Tibial artery (tissue), 4 donors: ENCODE results near the gene MOB3A.

ENCODE experiments used
- DNase-seq, 2 donors: peaks; one replicate each; pipeline ENCODE4 v3.0.0-alpha.2; 2019
- H3K27ac ChIP-seq, 2 donors: fragments of 200-600 bp; sonication (generic) in 1 of 2; 1 replicate in 1 of 2; 2 replicates in 1 of 2; pipeline ENCODE4 v1.5.1; 2018 to 2019; ENCODE audit warnings: mild to moderate bottlenecking in 1 of 2
- H3K27me3 ChIP-seq, 2 donors: fragments of 200-600 bp; sonication (generic) in 1 of 2; one replicate each; pipeline versions ENCODE4 v1.5.1 to v1.6.0; 2016 to 2019
- H3K36me3 ChIP-seq, 3 donors: fragments of 200-600 bp; sonication (generic) in 2 of 3; one replicate each; pipeline ENCODE4 v1.5.1; 2016 to 2019; ENCODE audit warnings: mild to moderate bottlenecking in 2 of 3
- H3K4me1 ChIP-seq, 4 donors: fragments of 200-600 bp; sonication (generic) in 2 of 4; 1 replicate in 3 of 4; 2 replicates in 1 of 4; pipeline ENCODE4 v1.5.1; 2016 to 2019
- H3K4me3 ChIP-seq, 2 donors: fragments of 200-600 bp; sonication (generic) in 1 of 2; 1 replicate in 1 of 2; 2 replicates in 1 of 2; pipeline ENCODE4 v1.5.1; 2018 to 2019; ENCODE audit warnings: mild to moderate bottlenecking in 2 of 2
- H3K9me3 ChIP-seq, 3 donors: fragments of 200-600 bp; sonication (generic) in 1 of 3; one replicate each; pipeline ENCODE4 v1.5.1; 2016 to 2019
- intact Hi-C: fragments of 100-400 bp; cut with DNase I; formaldehyde crosslinking; loops from one replicate; pipeline ENCODE4 v1.15.0; 2023; ENCODE audit warnings: low total_unique reads
- TF ChIP-seq, protein P1 (sequence below), 2 experiments: fragments of 200-600 bp in 1 of 2; fragments of 450-650 bp in 1 of 2; IDR thresholded peaks; one replicate each; pipeline ENCODE4 v1.5.1; 2017 to 2019; ENCODE audit warnings: antibody characterized with exemption in 2 of 2, mild to moderate bottlenecking in 1 of 2, moderate library complexity in 1 of 2

The MOB3A gene

DNA sequence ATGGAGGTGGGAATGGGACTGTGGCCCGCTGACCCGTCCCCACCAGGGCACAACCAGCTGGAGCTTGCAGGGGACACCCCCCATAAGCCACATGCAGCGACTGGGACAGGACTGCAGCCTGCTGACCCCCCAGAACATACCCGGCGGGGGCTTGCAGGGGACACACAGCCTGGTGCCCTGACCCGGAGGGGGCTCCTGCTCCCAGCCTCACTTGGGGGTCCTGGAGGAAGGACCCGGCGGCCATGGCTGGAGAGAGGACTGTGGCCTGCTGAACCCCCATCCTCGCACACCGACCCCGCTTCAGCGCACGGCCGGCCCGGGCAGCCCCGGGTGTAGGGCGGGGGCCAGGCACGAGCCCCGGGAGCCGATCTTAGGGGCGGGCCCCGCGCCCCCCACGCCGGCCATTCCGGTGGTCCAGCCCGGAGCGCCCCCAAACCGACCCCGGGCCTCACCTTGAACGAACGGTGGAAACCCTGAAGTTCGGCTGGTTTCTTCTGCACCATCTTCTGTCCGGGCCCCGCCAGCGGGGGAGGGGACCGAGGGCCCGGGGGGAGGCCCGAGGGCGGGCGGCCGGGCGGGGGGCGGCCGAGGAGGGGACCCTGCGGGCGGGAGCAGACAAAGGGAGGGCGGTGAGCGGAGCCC, 45.7 kb downstream of the MOB3A start:
- Histone ChIP-seq H3K27me3 (no peaks in the 10 kb centered on the region), H3K36me3 (peaks cover 10 to 29% (median 25%) of the 10 kb centered on the region in 3 donors), H3K4me1 (peaks cover 10 to 58% (median 50%) of the 10 kb centered on the region in 4 donors), H3K27ac (peak overlapping the region; percentile 97 to 100), H3K4me3 (peak overlapping the region; percentile 100), H3K9me3 (no peaks in the 10 kb centered on the region)
- TF ChIP-seq, protein P1, sequence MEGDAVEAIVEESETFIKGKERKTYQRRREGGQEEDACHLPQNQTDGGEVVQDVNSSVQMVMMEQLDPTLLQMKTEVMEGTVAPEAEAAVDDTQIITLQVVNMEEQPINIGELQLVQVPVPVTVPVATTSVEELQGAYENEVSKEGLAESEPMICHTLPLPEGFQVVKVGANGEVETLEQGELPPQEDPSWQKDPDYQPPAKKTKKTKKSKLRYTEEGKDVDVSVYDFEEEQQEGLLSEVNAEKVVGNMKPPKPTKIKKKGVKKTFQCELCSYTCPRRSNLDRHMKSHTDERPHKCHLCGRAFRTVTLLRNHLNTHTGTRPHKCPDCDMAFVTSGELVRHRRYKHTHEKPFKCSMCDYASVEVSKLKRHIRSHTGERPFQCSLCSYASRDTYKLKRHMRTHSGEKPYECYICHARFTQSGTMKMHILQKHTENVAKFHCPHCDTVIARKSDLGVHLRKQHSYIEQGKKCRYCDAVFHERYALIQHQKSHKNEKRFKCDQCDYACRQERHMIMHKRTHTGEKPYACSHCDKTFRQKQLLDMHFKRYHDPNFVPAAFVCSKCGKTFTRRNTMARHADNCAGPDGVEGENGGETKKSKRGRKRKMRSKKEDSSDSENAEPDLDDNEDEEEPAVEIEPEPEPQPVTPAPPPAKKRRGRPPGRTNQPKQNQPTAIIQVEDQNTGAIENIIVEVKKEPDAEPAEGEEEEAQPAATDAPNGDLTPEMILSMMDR (IDR thresholded peaks at IDR 0.05) = no peak
- intact Hi-C loops = no loop called here
- no peak for DNase-seq

DNA sequence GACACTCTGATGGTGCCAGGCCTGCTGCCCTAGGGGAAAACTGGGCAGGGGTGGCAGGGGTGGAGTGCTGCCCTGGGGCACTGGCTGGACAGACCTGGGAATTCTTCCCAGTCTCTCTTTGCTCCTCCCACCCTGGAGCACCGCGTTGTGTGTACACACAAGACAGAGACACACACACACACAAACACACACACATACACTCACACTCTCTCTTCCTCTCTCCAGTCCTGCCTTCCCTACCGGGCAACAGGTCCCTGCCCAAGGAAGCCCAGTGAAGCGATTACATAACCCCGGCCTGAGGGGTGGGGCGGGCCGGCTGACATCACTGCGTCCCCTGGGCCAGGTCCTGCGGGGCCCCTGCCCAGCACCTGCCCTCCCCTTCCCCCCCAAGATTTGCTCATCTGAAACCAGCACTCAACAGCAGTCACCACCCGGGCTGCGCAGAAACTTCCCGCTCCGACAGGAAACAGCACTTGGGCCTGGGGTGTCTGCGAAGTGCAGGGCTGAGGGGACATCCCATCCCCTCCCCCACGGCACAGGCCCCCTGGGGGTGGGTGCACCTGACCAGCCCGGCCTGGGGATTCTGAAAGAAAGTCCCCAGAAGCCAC, 46.3 kb downstream of the MOB3A start:
- Histone ChIP-seq H3K36me3 (peaks cover 11 to 35% (median 26%) of the 10 kb centered on the region in 3 donors), H3K27ac (peak overlapping the region; percentile 97 to 100), H3K27me3 (no peaks in the 10 kb centered on the region), H3K4me1 (peaks cover 10 to 62% (median 54%) of the 10 kb centered on the region in 4 donors), H3K9me3 (no peaks in the 10 kb centered on the region), H3K4me3 (peak overlapping the region; percentile 100)
- intact Hi-C loops = no loop called here
- TF ChIP-seq, protein P1 (IDR thresholded peaks at IDR 0.05) = no peak
- DNase-seq = peak; percentile 88 to 96

DNA sequence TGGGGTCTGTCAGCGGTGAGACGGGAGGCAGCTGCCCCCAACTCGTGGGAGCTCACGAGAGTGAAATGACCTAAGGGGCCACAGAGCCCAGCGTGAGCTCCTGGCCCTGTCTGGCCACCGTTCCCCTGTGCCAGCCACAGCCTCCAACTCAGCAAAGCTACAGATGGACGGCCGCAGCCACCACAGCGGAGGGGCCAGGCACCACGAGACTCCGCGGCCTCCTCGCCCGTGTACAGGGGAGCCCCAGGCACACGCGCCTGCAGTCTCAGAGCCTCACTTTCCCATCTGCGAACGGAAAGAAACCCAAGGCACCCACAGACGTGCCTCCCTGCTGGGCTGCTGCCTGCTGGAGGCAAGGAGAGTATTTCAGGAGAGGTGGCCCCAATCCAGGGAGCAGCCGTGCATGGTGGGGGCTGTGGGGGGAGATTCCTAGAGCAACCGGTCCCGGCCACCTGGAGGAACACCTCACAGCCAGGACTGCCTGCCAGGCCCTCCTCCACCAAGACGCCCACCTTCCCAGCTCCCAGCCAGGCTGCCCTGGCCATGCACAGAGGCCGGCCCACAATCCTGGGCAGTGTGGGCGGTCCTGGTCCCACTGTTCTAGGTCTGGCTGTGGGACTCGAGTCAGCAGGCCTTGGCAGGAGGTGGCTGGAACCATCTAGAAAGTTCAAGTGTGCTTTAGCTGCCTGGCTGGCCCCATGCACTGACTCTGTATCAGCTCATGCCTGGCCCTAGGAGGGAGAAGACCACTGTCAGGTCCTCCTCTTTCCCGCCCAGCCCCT, 47.0 kb downstream of the MOB3A start:
- H3K9me3 ChIP-seq = no peaks in the 10 kb centered on the region
- H3K36me3 ChIP-seq = peaks cover 11 to 42% (median 26%) of the 10 kb centered on the region in 3 donors
- intact Hi-C loops = no loop called here
- H3K27me3 ChIP-seq = no peaks in the 10 kb centered on the region
- DNase-seq = peak; percentile 62 to 88
- H3K27ac ChIP-seq = peak overlapping the region; percentile 97 to 100
- H3K4me3 ChIP-seq = peak overlapping the region; percentile 100
- peaks cover 10 to 69% (median 59%) of the 10 kb centered on the region in 4 donors for H3K4me1 ChIP-seq
- TF ChIP-seq, protein P1 (IDR thresholded peaks at IDR 0.05) = no peak

DNA sequence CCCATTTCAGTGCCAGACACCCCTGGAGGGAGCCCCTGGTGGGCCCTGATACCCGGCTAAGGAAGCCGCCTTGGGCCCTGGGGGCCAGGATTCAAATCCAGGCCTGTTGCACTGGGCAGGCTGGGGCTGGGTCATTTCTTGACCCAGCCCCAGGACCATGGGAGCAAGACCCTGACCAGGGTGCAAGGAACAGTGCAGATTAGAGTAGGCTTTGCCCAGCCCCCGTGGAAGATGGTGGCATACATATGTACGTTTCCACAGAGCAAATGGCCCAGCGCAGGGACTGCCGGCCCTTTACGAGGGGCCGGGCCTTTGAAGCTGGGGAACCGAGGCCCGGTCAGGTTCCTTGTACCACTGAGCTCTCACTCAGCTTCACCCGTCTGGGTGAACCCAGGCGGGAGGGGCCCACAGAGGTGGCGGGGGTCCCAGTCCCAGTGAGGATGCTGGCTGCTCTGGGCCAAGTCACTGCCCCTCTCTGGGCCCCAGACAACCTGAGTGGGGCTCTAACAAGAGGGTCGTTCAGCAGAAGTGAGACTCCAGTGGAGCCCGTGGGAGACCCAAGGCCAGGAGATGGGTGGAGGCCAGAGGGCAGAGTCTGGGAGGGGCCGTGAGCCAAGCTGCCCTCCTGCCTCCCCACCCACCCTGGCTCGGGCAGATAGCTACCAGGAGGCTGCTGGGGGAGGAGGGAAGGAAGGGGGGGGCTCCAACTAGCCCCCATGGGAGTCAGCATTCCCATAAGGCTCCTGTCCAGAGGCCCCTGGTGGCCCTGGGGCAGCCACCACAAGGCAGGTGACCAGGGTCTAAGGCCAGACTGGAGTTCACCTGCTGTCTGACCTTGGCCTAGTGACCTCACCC, 47.8 kb downstream of the MOB3A start:
- H3K4me1 ChIP-seq = peaks cover 10 to 77% (median 64%) of the 10 kb centered on the region in 4 donors
- intact Hi-C loops = no loop called here
- H3K9me3 ChIP-seq = no peaks in the 10 kb centered on the region
- no peaks in the 10 kb centered on the region for H3K27me3 ChIP-seq
- TF ChIP-seq, protein P1 (IDR thresholded peaks at IDR 0.05) = no peak
- peaks cover 13 to 49% (median 29%) of the 10 kb centered on the region in 3 donors for H3K36me3 ChIP-seq
- no peak for DNase-seq
- peak overlapping the region; percentile 100 for H3K4me3 ChIP-seq
- peak overlapping the region; percentile 97 to 100 for H3K27ac ChIP-seq
